ENCODE data around the gene NUCKS1.
A peak's percentile ranks its signal among the peaks of the same experiment; 100 is the strongest.

Gene NUCKS1

GRCh38 chr1:205711105-205712048 is 38.6 kb downstream of the NUCKS1 start:
- no peak overlapping the region for H3K4me3 ChIP-seq (ENCODE audit: low read length, poor library complexity, severe bottlenecking)
- no peak for TF ChIP-seq EZH2phosphoT487 (IDR thresholded peaks at IDR 0.05; ENCODE audit: borderline replicate concordance)
- peak; percentile 97 for TF ChIP-seq CTCF (conservative IDR thresholded peaks at IDR 0.05; ENCODE audit: low read length)
- peaks cover 11% of the 10 kb centered on the region for H3K4me1 ChIP-seq (ENCODE audit: insufficient read depth, low read length, poor library complexity, severe bottlenecking)
- H3K9me2 ChIP-seq (replicated peaks; ENCODE audit: low read depth, low read length): no peaks in the 10 kb centered on the region
- H3K27me3 ChIP-seq (ENCODE audit: insufficient read depth, low read length, poor library complexity, severe bottlenecking): no peaks in the 10 kb centered on the region
- no peaks in the 10 kb centered on the region for H4K20me1 ChIP-seq (ENCODE audit: insufficient read depth, low read length, poor library complexity, severe bottlenecking)
- H3K36me3 ChIP-seq (ENCODE audit: insufficient read depth, low read length): peaks cover 14% of the 10 kb centered on the region; the same call in 1 of the 2 replicates
- H3K79me2 ChIP-seq (ENCODE audit: insufficient read depth, low read length): no peaks in the 10 kb centered on the region
- no peak overlapping the region for H3K4me2 ChIP-seq (ENCODE audit: low read depth, low read length, poor library complexity, severe bottlenecking)
- no peak overlapping the region for H2AFZ ChIP-seq (ENCODE audit: low read length)
- H3F3A ChIP-seq (ENCODE audit: low read depth): peaks cover 8% of the 10 kb centered on the region; the same call in 1 of the 2 replicates
- H3K9me3 ChIP-seq (ENCODE audit: insufficient read depth, low read depth, low read length): no peaks in the 10 kb centered on the region
- H3K9ac ChIP-seq (ENCODE audit: low read depth, low read length, poor library complexity, severe bottlenecking): no peak overlapping the region

GRCh38 chr1:205710201-205711062 is 39.5 kb downstream of the NUCKS1 start:
- H3F3A ChIP-seq (ENCODE audit: low read depth): peaks cover 2% of the 10 kb centered on the region; the same call in 1 of the 2 replicates
- H4K20me1 ChIP-seq (ENCODE audit: insufficient read depth, low read length, poor library complexity, severe bottlenecking): no peaks in the 10 kb centered on the region
- no peaks in the 10 kb centered on the region for H3K9me2 ChIP-seq (replicated peaks; ENCODE audit: low read depth, low read length)
- no peak overlapping the region for H3K9ac ChIP-seq (ENCODE audit: low read depth, low read length, poor library complexity, severe bottlenecking)
- no peaks in the 10 kb centered on the region for H3K9me3 ChIP-seq (ENCODE audit: insufficient read depth, low read depth, low read length)
- no peak overlapping the region for H2AFZ ChIP-seq (ENCODE audit: low read length)
- H3K4me1 ChIP-seq (ENCODE audit: insufficient read depth, low read length, poor library complexity, severe bottlenecking): peaks cover 11% of the 10 kb centered on the region
- H3K36me3 ChIP-seq (ENCODE audit: insufficient read depth, low read length): peaks cover 5% of the 10 kb centered on the region; the same call in 1 of the 2 replicates
- H3K79me2 ChIP-seq (ENCODE audit: insufficient read depth, low read length): no peaks in the 10 kb centered on the region
- no peak overlapping the region for H3K4me3 ChIP-seq (ENCODE audit: low read length, poor library complexity, severe bottlenecking)
- H3K27me3 ChIP-seq (ENCODE audit: insufficient read depth, low read length, poor library complexity, severe bottlenecking): no peaks in the 10 kb centered on the region
- no peak overlapping the region for H3K4me2 ChIP-seq (ENCODE audit: low read depth, low read length, poor library complexity, severe bottlenecking)
- no peak for TF ChIP-seq EZH2phosphoT487 (IDR thresholded peaks at IDR 0.05; ENCODE audit: borderline replicate concordance)
- no peak for TF ChIP-seq CTCF (conservative IDR thresholded peaks at IDR 0.05; ENCODE audit: low read length)

GRCh38 chr1:205709640-205710039 is 40.3 kb downstream of the NUCKS1 start:
- H3K9ac ChIP-seq (ENCODE audit: low read depth, low read length, poor library complexity, severe bottlenecking): no peak overlapping the region
- no peaks in the 10 kb centered on the region for H3K9me2 ChIP-seq (replicated peaks; ENCODE audit: low read depth, low read length)
- no peak overlapping the region for H2AFZ ChIP-seq (ENCODE audit: low read length)
- H3F3A ChIP-seq (ENCODE audit: low read depth): peaks cover 2% of the 10 kb centered on the region; the same call in 1 of the 2 replicates
- no peaks in the 10 kb centered on the region for H3K9me3 ChIP-seq (ENCODE audit: insufficient read depth, low read depth, low read length)
- no peaks in the 10 kb centered on the region for H4K20me1 ChIP-seq (ENCODE audit: insufficient read depth, low read length, poor library complexity, severe bottlenecking)
- no peaks in the 10 kb centered on the region for H3K79me2 ChIP-seq (ENCODE audit: insufficient read depth, low read length)
- TF ChIP-seq CTCF (conservative IDR thresholded peaks at IDR 0.05; ENCODE audit: low read length) (no peak), EZH2phosphoT487 (IDR thresholded peaks at IDR 0.05; ENCODE audit: borderline replicate concordance) (no peak)
- H3K27me3 ChIP-seq (ENCODE audit: insufficient read depth, low read length, poor library complexity, severe bottlenecking): no peaks in the 10 kb centered on the region
- H3K4me2 ChIP-seq (ENCODE audit: low read depth, low read length, poor library complexity, severe bottlenecking): no peak overlapping the region
- no peak overlapping the region for H3K4me3 ChIP-seq (ENCODE audit: low read length, poor library complexity, severe bottlenecking)
- H3K4me1 ChIP-seq (ENCODE audit: insufficient read depth, low read length, poor library complexity, severe bottlenecking): peaks cover 14% of the 10 kb centered on the region
- H3K36me3 ChIP-seq (ENCODE audit: insufficient read depth, low read length): no peaks in the 10 kb centered on the region
